GM21576 (cell line): ENCODE measurements around the gene BCL2L12.

ENCODE experiments used
- ATAC-seq: cut with Tn5 transposase; IDR thresholded peaks from one replicate; pipeline ENCODE4 v1.9.1; 2021; ENCODE audit warnings: mild to moderate bottlenecking, moderate library complexity; ENCODE audit not compliant: unreplicated experiment

BCL2L12 gene

GRCh38 chr19:49662011-49662410, 3.7 kb upstream of the BCL2L12 start:
- ATAC-seq = no peak

DNA sequence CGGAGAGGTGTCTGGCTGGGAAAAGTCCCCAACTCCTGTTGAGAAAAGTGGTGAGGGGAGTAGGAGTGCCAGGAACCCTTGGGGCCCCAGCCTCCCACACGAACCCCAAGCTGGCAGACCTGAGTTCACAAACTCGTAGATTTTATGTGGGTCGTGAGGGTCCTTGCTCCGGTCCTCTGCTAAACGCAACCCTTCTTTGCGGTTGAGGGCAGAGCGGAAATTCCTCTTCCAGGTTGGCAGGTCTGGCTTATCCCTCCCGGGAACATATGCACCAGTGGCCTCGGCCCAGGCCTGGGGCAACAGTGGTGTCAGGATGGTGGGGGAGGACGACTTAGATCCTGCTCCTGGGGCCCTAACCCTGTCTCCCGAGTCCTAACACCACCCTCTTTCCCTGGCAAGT, 2.5 kb upstream of the BCL2L12 start:
- ATAC-seq = no peak

DNA sequence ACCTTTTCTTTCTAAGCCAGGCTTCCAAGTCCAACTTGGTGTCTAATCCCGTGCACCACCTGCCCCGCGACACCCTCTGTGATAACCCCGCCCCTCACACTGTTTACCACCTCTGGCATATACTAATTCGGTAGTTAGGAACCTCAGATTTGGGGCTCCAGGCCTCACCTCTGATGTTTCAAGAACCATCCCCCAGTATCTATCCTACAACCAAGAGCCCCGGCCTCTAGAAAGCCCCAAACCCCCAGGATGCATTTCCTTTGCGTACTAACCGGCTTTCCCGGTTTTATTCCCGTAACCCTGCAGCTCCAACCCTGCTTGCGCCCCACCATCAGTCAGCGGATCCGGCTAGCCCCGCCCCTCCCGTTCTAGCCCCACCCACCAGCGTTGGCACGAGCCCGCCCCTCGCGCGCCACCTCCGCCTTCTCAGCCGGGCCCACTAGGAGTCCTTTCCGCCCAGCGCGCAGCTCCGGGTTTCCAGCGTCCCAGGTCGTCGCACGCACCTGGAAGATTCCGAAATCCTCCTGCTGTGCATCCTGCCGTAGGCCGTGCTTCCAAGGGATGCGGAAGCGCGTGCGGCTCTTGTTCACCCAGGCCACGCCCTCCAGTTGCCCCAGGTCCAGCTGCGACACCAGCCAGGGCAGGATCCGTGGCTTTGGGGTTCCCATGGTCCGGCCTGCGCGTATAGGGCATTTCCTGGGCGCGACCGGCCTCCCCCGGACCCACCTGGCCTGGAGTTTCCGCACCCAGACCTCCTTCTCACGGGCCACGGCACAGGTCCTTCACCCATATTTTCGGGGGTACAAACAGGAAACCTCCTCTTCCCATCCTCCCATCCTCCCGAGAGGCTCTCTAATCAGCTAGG, 1.3 kb upstream of the BCL2L12 start:
- ATAC-seq = peak; percentile 37

DNA sequence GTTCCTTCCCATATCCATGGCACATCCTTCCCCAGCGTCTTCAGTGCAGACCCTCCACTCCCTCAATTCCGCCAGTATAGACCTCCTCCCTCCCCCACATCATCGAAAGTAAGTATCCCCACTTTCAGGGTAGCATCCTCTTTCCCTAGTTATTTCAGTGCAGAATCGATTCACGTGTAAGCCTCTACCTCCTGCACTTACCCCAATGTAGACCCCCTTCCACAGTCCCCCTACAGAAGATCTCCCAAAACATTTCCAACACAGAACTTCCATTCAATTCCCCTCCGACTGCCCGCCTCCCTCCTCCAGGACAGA, 740 bp upstream of the BCL2L12 start:
- ATAC-seq = no peak

DNA sequence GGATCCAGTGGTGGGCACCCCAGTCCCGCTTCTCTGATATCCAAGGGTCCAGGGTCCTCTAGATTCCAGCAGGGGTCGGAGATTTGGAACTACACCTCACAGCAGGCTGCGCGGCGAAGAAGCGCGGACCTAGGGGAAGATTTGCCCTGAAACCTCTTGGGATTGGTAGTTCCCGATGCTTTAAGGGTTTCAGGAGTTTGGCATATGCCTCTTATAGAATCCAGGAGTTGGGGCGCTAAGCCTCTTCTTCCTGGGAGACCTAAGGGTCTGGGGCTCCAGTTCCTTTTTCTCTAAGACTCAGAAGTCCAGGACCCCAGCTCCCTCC, 349 bp downstream of the BCL2L12 start:
- ATAC-seq = no peak

DNA sequence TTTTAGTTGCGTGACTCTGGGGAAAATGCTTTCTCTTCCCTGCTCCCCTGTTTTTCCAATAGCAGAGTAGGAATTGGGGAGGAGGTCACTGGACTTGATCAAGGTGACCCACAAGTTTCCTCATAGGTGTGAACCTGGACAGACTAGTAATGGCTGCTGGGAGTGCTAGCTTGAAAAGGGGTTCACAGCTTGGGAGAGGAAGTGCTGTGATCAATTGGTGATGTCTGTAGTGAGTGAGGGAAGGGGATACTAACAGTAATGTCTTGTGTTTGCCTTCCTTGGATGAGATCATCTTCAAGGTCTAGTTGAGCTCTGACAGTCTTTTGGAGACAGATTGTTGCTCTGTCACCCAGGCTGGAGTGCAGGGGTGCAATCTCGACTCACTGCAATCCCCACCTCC, 1.7 kb downstream of the BCL2L12 start:
- ATAC-seq = no peak

DNA sequence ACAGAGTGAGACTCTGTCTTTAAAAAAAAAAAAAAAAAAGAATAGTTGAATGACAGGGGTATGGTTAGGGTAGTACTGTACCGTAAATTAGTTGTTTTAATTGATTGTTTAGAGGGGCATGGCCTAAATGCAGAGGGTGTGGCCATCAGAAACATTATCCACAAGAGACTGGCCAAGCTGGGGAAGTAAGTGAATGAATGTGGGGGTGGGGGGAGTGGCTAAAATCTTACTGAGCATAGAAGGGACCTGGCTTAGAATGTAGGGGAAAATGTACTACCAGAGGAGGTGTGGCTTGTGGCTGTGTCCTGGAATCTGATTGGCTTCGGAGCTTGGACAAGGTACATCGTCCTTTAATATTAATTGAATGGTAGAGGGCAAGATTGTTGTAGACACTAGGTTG, 3.8 kb downstream of the BCL2L12 start:
- no peak for ATAC-seq

- ATAC-seq = no peak
Observed at GRCh38 chr19:49672131-49672919, 6.6 kb downstream of the BCL2L12 start.

DNA sequence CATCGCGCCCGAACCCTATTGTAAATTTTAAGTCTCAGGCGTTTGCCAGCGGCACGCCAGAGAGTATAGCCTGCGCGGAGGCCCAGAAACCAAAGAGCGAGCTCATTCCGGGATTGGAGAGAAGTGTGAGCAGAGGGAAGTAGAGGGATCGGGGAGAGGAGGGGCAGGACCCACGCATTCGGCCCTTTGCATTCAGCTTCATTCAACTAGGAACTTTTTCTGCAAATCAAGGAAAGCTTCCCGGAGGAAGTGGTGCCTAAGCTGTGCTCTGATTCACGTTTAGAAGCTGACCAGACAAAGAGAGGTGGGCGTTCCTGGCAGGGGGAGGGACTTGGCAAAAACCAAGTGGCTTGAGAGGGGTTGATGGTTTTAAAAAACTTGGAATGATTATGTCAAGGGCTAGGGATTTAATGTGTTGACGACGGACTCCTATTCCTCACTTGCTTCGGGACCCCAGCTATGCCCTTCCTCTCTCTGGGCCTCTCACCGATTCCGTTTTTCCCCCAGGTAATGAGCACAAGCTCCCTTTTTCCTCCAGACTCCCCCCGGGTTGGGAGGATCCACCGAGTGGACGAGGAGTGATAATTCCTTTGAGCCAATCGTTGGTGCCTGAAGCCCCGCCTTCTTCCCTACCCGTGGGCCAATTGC, 10.5 kb downstream of the BCL2L12 start:
- no peak for ATAC-seq

- peak; percentile 68 for ATAC-seq
Observed at GRCh38 chr19:49676784-49677230, 11.1 kb downstream of the BCL2L12 start.

DNA sequence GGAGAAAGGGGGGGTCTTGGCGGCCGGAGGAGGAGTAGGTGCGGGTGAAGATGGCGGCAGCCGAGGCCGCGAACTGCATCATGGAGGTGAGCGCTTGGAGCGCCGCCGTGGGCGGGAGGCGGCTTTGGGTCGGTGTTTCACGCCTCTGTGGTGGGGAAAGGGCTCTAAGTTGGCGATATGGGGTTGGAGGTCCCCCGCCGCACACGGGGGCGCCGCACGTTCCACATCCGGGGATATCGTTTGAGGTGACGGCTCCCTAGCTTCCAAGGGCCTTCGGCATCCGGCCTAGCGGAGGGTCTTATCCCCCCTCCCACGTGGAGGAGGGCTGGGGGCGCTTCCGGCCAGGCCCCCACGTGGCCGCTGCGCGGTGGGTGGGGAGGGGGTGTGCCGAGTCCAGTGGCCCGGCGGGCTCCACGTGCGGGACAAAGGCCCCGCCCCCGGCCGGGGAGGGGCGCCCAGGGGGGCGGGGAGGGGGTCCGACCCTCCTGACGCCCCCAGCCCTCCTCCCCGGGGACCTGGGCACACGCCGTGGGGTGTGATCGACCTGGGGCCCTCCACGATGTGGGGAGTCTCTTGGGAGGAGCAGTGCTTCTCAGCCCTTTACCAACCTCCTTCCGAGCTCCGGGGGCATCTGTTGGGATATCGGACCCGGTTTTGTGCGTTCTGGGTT, 11.6 kb downstream of the BCL2L12 start, which contains the start of gene PRMT1:
Gene PRMT1 (plus strand): TSS at position 41 of the 670 bp plus-strand sequence. CDS start 10 bp downstream, at position 51.
- no peak for ATAC-seq

GRCh38 chr19:49677901-49678674, 12.4 kb downstream of the BCL2L12 start:
- no peak for ATAC-seq

DNA sequence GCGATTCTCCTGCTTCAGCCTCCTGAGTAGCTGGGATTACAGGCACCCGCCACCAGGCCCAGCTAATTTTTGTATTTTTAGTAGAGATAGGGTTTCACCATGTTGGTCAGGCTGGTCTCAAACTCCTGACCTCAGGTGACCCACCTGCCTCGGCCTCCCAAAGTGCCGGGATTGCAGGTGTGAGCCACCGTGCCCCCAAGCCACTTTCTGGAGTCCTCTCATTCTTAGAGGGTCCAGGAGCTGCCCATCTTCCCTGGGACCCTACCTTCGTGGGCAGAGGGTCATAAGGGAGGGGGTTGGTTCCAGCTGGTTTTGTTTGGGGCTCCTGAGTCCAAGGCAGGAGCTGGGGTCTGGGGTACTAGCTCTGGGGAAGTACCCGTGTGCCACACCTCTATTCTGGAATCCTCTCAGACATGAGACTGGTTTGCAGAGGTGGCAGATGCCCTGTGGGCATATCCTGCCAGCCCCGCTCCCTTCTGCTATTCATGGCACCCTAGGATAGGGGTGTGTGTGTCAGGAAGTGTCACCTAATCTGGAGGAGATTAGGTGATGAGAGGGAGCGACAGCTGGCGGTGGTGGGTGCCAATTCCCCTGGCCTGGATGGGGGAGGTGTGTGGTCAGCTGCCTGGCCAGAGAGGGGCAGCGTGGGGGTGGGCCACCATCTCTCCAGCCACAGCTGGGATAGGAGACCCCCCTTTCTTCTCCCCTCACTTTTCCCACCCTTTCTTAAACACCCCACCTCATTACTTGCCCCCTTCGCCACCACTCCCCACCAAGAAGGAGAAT, 13.4 kb downstream of the BCL2L12 start:
- no peak for ATAC-seq

GRCh38 chr19:49679771-49680413, 14.2 kb downstream of the BCL2L12 start:
- no peak for ATAC-seq

DNA sequence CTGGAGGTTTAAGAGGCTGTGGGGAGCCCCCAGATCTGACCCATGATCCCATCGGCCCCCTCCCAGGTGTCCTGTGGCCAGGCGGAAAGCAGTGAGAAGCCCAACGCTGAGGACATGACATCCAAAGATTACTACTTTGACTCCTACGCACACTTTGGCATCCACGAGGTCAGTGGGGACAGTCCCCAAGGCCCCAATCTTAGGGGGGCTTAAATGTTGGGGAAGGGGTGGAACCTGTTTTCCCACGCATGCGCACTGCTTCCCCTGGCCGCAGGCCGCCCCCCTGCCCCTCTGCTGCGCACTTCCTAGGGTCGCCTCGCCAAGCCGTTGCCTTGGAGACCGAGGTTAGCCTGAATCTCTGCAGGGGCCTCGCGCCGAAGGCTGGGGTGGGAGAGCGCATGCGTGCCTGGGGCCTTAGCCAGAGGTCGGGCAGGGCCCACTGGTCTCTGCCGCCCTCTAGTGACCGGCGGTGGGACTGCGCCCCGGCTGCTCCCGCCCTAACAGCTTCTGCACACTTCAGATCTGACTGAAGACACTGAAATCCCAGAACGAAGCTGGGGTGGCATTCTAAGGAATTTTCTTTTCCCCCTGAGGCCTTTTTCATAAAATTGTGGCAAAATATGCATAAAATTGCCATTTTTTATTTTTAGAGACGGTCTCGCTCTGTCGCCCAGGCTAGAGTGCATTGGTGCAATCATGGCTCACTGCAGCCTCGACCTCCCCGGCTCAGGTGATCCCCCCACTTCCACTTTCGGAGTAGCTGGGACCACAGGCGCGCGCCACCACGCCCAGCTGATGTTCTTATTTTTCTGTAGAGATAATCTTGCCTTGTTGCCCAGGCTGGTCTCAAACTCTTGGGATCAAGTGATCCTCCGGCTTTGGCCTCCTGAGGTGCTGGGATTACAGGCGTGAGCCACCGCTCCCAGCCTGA, 15.0 kb downstream of the BCL2L12 start:
- ATAC-seq = no peak

- ATAC-seq = no peak
Observed at GRCh38 chr19:49681830-49682229, 16.1 kb downstream of the BCL2L12 start.

GRCh38 chr19:49682274-49682673, 16.5 kb downstream of the BCL2L12 start:
- no peak for ATAC-seq

DNA sequence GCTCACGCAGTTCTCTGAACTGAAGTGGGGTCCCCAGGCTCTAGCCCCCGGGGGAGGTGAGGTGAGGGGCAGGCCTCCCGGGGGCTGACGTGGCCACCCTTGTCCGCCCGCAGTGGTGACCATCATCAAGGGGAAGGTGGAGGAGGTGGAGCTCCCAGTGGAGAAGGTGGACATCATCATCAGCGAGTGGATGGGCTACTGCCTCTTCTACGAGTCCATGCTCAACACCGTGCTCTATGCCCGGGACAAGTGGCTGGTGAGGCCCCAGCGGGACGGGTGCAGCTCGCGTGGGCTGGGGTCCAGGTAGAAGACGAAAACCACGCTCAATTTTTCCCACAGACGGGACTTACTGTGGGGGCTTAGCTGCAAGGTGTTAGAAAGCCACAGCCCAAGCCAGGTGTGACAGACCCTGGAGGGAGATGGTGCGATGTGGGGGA, 18.1 kb downstream of the BCL2L12 start:
- no peak for ATAC-seq
